GM18519 (cell line): ENCODE data around the gene OST4.
"Not testable (repeated sequence)": the region's sequence is repeated elsewhere in the genome, so short reads cannot be mapped to it uniquely, and the experiment has no call there.

Experiments used
- ATAC-seq: cut with Tn5 transposase; IDR thresholded peaks from one replicate; pipeline ENCODE4 v1.9.1; 2021; ENCODE audit warnings: mild to moderate bottlenecking, moderate library complexity; ENCODE audit not compliant: unreplicated experiment, low FRiP score

OST4 gene

DNA sequence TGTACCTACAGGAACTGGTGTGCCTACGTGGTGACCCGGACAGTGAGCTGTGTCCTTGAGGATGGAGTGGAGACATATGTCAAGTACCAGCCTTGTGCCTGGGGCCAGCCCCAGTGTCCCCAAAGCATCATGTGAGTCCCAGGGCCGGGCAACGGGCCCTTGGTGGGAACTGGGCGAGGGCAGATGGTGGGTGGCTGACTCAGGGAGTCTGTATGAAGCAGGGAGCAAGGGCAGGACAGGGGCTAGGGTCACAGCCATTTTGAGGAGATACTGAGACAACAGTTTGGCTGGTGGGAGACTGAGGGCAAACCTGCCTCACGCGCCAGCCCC, 8.7 kb upstream of the OST4 start:
- no peak for ATAC-seq

DNA sequence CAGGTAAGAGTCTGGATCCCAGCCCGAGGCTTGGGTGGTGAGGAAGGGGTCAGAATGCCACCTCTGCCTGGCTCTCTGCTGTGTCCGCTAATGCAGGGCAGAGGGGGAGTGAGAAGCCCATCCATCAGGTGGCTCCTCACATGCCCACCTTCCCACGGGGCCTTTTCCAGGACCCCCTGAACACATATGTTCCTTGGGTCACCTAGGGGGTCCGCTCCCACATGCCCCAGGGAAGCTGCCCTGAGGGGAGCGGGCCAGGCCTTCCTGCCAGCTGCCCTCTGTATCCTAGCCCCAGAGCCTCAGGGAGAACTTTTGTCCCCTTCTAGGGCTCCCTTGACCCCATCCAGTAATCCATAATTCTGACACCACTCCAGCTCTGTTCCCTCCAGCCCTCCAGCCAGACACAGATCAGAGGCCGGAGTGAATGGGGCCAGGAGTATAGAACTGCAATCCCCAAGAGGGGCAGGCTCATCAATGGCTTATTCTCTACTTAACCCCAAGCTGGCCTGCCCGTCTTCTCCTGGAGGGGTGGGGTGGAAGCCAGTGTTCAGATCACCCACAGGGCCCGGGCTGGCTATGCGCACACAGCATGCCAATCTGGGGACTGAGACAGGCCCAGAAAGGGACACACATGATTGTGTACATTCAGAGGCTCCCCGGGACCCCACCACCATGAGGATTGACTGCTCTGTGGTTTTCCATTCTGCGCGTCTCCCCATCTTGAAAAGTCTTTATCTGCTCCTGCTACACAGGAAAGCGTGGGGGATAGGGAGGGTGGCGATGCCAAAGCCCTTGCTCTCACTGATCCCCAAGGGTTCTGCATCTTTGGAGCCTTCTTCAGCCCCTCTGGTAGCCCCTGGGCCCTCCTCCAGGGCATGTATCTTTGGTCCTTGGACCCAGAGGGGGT, 8.0 kb upstream of the OST4 start:
- no peak for ATAC-seq

DNA sequence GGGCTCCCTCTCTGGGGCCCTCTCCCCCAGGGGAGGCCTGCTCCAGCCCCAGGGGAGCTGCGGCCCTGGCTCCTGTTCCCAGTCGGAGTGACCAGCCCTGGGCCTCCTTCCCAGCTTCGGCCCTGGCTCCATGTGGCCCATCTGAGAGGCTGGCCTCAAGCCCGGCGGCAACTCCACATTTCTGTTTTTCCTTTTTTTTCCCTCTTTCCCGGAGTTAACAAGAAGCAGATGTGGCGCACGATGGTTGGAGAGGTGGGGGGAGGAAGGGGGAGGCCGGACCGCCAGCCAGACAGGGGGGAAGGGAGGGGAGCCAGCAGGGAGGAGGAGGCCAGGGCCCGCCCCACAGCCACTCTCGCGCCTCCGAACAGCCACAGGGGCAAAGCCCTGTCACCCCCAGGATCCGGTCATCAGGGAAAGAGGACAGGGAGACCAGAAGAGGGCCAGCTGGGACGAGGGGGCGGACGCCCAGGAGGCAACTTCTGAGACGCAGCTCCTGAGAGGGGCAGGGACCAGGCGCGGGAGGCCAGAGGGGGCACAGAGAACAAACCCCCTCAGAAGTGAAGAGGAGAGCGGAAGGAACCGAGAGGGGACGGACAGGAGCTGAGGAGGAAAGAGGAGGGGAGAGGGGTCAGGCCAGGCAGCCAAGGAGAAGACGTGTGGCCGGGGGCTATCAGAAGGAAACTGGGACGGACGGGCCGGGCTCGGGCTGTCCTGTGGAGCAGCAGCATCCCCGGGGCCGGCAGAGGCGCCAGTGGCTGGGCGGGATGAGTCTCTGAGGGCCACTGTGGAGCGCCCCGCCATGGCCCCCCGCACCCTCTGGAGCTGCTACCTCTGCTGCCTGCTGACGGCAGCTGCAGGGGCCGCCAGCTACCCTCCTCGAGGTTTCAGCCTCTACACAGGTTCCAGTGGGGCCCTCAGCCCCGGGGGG, 7.1 kb upstream of the OST4 start, which contains the start of gene EMILIN1:
TSS of gene EMILIN1 (plus strand) at position 349 of the 928 bp plus-strand sequence. CDS start at position 800, 451 bp downstream.
- no peak for ATAC-seq

DNA sequence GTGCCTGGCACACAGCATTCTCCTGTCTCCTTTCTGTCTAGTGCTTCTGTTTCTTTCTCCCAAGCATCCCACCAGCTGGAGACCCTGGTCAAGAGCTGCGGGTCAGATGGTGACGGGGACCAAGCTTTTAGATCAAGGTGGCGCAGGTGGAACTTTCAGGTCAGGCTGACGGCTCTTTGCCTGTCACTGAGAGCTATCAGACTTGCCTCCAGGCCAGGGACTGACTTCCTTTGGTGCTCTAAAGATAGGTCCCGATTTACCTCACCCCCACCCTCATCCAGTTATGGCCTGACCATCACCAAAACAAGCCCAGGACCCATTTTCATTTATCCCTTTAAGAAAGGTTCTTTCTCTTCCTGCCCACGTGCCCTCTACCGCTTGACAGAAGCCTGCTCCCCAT, 5.8 kb upstream of the OST4 start:
- no peak for ATAC-seq

DNA sequence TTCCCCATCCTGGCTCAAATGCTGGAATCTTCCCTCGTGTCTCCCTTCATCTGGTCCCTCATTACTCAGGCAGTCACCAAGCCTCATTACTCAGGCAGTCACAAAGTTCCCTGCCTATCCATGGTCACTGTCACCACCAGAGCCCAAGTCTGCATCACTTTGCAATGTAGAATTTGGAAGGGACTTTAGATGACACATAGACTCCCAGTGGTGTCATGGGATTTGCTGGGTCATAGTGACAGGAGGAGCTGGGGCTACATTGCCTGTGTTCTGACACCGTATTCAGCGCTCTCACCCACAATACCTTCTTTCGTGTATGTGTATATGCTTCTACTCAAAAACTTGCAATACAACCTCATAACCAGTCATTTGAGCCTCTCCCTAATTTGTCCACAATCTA, 4.9 kb upstream of the OST4 start:
- ATAC-seq = no peak

DNA sequence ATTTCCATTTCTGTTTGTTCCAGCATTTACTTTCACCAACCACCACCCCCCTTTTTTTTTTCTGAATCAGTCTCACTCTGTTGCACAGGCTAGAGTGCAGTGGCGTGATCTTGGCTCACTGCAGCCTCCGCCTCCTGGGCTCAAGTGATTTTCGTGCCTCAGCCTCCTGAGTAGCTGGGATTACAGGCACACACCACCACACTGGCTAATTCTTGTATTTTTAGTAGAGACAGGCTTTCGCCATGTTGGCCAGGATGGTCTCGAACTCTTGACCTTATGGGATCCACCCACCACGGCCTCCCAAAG, 4.1 kb upstream of the OST4 start:
- ATAC-seq = not testable (repeated sequence)

DNA sequence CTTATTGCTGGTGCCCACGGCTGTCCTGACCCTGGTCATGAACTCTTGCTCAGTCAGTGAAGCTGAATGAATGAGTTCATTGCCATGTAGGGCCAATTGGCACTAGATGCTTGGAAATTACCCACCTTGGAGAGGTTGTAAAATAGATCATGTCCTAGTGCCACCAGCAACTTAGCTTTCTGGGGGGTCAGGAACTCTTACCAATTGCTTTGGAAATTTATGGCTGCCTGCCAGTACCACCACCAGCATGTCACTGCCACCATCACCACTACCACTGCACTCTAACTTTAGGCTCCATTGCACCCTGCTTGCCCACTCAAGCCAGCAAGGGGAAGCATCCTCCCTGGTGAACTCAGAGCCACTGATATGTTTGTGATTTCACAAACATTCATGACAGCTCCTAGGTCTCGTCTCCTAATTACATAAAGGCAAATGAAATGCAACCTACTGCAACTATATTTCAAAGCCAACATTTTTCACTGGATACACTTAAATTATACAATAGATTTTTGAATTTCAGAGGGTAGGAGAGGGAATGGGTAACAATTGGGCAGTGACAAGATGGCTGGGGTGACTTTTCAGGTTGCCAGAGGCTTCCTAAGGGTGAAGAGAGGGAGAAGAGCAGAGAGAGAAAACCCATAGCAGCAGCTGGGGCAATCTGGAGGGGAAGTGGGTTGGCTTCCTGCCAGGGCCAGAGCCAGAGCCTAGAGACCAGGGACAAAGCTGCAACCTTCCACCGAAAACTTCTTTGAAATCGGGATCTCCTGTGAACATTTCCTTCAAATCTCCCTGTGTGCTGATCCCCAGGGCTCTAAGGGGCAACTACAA, 3.5 kb upstream of the OST4 start:
- no peak for ATAC-seq

DNA sequence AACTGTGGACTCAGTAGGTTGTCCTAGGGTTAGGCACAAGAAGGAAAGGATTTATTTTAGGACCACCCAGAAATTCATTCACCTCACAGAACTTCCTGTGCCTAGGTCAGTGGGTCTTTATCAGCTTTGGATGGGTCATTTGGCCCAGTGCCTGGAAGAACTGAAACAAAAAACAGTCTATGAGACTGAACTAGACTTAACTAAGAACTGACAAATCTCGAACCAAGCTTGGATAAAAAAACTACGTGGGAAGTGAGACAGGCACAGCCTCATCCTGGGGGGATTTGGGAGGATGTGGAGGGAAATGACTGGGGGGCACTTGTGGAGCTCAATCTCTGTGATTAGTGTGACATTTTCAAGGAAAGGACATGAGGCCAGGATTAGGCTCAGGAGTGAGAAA, 2.3 kb upstream of the OST4 start:
- ATAC-seq = no peak

DNA sequence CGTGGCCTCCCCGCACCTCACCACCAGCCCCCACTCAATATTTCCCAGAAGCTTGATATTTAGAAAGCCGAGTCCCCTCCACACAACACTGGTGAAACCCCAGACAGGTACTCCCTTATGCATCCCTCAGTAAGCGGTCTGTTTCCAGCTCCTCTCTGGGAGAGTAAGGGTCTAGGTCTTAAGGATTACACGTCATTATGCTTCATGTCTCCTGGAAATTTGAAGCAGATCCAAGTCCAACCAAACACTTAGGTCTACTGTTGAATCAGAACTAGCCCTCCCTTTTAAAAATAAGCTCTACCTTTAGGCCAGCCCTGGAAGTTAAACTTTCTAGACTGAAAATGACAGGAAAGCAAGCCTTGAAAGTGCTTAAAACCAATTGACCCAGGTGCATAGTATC, 1.5 kb upstream of the OST4 start:
- ATAC-seq = no peak

DNA sequence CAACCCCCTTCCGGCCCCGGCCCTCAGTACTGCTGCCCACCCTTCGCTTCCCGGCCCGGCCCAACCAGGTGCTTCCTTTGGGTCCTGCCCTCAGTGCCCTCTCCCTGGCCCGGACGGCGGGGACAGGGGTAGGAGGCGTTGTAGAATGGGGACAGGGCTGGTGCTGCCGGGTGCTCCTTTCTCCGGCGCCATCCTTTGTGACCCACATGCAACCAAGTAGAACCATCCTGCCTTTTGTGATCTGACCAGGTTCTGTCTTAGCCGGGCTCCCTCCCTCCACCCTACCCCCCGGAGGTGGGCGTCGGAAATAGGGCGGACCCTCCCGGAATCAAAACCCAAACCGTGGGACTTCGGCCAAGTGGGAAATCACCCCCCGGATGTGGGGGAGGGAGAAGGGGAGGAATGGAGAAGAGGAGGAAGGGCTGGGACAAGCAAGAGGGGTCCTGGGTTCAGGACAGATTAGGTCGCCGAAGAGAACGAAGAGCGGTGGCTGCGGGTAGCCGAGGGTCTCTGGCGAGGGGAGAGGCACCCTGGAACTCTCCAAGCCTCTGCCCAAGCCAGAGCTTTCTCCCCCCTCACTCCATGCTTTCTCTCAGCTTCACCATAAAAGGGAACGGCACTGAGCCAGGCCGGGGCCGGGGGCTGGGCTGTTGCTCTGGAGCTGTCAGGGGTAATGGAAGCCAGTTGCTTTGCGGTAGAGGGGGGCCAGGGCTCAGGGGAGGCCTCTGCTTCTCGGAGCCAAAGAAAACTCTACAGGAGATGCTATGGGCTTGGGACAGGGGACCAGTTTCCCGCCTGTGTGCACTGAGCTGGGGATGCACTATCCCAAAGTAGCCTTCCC, 756 bp upstream of the OST4 start:
- no peak for ATAC-seq

DNA sequence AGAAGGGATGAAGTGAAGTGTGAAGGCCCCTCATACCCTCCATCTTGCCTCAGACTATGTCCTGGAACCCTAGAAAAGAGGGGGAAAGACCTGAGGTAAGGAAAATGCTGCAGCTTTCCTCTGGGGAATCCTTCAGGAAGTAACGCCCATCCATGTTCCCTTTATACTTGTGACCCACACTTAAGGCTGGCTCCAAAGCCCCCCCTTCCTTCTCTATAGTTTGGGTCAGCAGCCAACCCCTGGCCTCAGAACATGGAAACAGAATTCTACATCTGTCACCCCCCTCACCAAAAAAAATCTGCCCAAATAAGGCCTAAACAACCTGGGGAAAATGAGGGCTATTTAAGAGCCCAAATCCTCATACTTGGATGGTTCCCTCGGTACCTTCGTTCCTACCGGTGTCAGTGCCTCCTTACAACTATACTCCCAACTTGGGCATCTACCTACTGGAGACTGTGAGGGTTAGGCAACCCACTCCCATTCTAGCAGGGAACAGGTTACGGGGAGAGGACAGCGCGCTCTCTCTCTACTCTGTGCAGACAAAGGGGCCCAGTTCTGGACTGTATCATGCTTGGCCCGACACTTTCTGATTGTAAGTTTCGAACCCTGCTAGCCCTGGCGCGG, 689 bp downstream of the OST4 start:
- ATAC-seq = no peak

DNA sequence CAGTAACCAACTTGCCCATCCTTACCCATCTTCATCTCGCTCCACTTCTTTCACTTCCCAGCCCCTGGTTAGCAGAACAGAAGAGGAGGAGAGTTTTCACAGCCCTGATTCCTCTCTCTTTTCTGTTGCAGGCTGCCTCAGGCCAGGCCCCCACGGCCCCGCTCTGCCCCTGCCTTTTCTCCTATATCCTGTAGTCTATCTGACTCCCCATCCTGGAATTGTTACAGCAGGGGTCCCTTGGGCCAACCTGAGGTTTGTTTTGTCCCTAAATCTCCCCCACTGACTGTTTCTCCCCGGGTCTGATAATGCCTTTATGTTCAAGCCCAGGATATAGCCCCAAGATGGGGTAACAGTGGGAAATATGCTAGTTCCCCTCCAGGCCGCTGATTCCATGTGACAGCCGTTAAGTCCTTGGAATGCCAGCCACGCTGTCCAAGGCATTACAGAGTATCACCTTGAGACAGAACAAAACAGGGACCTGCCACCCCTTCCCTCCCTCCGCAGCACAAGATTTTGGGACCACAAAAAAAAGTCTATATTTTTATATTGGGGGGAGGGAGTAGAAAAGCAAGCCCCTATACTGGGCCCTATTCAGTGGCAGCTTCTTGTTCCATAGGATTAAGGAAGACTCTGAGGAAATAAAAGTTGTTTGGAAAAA, 1.4 kb downstream of the OST4 start:
- no peak for ATAC-seq

DNA sequence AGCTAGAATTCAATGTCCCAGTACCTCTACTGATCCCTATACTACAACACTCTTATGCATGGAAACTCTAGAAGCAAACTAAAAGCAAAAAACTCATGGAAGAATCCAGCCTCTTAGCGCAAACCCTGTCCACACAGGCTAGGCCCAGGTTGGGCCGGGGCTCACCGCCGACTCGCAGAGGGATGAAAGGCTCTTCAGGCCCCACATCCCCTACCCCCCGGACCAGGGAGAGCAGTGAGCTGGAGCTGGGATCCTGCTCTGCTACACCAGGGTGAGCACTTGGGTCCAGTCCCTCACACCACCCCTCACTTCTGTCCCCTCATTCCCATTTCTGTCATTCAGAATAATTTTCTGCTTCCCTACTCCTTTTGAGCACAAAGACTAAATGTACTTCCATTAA, 2.0 kb downstream of the OST4 start:
- ATAC-seq = no peak

DNA sequence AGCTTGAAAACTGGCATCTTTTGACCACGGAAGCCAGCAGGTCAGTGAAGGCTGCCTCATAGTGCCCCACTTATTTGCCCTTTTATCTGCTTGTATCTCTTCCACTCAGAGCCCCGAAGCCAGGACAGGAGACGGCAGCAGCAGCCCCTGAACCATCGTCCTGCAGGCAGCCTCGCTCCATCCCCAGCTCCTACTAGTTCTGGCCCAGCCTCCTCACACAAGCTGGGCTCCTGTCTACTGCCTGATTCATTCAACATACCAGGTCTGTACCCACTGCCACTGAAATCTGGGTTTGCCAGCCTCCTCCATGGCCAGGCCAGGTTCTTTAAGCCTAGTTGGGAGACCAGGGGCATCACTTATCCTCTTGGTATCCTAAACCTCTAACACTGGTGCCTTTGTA, 4.1 kb downstream of the OST4 start:
- no peak for ATAC-seq

DNA sequence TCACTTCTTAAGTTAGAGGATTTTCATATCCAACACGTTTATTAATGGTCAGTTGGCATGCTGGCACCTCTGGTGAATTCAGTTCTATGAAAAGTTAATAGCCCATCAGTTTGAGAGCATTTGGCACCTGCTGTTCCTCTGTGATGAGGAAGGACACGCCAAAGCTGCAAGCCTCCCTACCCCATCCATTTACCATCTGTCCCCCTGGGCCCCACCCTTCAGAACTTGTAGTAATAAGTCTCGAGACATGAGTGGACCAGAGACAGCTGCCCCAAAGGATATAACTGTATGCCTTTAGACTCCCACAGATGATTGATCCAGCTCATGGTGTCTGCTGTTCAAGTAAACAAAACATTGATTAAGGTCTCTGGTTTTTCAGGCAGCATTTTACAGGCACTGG, 6.3 kb downstream of the OST4 start:
- no peak for ATAC-seq

DNA sequence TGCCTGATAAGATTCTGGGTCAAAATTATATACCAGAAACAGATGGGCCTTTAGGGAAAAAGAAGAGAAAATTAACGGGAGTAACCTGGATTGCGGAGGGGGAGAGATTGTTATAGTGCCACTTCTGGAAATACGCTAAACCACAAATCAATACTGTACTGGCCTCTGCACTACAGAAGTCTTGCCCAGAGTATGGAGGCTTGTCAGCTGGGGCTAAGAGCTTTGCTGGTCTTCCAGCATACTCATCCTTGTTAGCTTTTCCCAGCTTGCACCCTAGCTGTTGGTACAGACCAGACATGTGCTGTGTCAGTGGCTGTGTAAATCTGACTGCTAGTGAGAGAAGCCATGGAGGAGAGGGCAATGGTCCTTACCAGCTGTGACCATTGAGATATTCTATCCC, 11.1 kb downstream of the OST4 start:
- no peak for ATAC-seq

DNA sequence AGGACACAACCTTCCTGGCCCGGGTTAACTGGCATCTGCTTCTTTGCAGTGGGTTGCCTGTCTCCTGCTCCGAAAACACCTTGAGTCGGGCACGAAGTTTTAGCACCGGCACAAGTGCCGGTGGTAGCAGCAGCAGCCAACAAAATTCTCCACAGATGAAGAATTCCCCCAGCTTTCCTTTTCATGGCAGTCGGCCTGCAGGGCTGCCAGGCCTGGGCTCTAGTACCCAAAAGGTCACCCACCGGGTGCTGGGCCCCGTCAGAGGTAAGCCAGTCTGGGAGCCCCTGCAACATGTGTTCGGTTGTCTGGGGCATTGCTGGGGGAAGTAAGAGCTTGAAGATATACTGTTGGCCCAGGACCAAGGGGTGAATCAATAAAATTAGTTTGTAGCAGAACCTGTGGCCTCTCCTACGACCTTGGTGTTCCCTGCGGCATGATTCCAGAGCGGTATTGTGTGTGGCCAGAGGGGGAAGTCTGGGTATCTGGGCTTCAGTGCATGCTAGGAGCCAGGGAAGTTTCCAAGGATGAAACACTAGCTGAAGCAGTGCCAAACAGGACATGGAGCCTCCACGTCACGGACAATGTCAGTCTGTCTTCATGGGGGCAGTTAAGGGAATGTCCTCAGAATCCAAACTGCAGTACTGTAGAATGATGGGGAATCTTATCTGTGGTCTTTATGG, 12.2 kb downstream of the OST4 start:
- no peak for ATAC-seq

DNA sequence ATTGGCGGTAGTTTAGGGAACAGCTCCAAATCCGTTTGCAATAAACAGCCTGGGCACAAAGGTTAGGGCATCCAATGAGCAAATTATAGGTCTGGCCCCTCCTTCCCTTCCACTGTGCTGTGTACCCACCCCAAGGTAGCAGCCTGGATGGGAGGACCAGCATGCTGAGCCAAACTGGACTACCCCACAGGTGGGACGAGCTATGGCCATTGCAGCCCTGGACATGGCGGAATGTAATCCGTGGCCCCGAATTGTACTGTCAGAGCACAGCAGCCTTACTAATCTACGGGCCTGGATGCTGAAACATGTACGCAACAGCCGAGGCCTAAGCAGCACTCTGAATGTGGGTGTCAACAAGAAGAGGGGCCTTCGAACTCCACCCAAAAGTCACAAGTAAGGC, 13.2 kb downstream of the OST4 start:
- no peak for ATAC-seq

DNA sequence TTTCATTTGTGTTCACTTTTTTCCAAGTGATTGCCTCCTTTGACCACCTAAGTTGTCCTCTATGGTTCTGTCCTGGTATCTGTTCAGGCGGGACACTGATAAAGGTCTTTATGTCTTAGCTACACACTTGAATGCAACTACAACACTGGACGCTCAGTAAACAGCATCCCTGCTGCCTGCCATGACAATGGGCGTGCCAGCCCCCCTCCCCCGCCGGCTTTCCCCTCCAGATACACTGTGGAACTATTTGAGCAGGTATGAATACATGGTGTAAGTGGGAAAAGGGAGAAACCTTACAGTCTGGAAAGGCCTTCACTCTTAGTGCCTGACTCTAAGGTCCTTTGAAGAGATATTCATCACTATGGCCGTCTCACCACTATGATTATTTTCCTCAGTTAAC, 14.3 kb downstream of the OST4 start:
- ATAC-seq = no peak
